K562 (cell line): Measurements from ENCODE around the gene CDCA5. TPM values are rescaled to one million over a fixed set of nuclear protein-coding genes. Genes with fewer than 3 reads are reported as not detected.
A peak's percentile ranks its signal among the peaks of the same experiment; 100 is the strongest.

Experiments used
- CAMTA2 ChIP-seq: fragments of 250-450 bp; sonication (Bioruptor Pico); conservative IDR thresholded peaks from 2 replicates; pipeline ENCODE4 v1.5.1; 2022
- CCAR2 ChIP-seq: fragments of 200-400 bp; formaldehyde crosslinking; IDR thresholded peaks from 2 replicates; pipeline ENCODE4 v1.6.1; 2017; ENCODE audit warnings: mild to moderate bottlenecking, low read depth, low read length
- GABPB1 ChIP-seq: sonication (generic); formaldehyde crosslinking; IDR thresholded peaks from 2 replicates; pipeline ENCODE4 v1.8.0; 2022; ENCODE audit warnings: mild to moderate bottlenecking, missing genetic modification reagents
- KAT7 ChIP-seq: sonication (generic); formaldehyde crosslinking; IDR thresholded peaks from 2 replicates; pipeline ENCODE4 v1.8.0; 2022; ENCODE audit warnings: missing genetic modification reagents, mild to moderate bottlenecking, borderline replicate concordance
- KDM5B ChIP-seq: fragments of 200-600 bp; sonication (generic); IDR thresholded peaks from 2 replicates; pipeline ENCODE4 v1.6.1; 2012; ENCODE audit warnings: low read depth, mild to moderate bottlenecking, moderate library complexity, low read length, control low read depth, inconsistent platforms; ENCODE audit not compliant: insufficient replicate concordance
- PCBP1 ChIP-seq: fragments of 200-400 bp; formaldehyde crosslinking; IDR thresholded peaks from 2 replicates; pipeline ENCODE4 v1.6.1; 2018; ENCODE audit warnings: mild to moderate bottlenecking, low read depth, low read length; ENCODE audit not compliant: poor library complexity, severe bottlenecking
- PHF20 ChIP-seq: fragments of 450-650 bp; IDR thresholded peaks from 2 replicates; pipeline ENCODE4 v1.6.1; 2018; ENCODE audit not compliant: partially characterized antibody
- PURB ChIP-seq: sonication (generic); formaldehyde crosslinking; IDR thresholded peaks from 2 replicates; pipeline ENCODE4 v1.9.0; 2021; ENCODE audit warnings: low read depth, mild to moderate bottlenecking, missing genetic modification reagents
- SRF ChIP-seq, 2 experiments: fragments of 250-450, 450-650 bp in 1 of 2; sonication (Bioruptor Pico) in 1 of 2; sonication (generic) in 1 of 2; formaldehyde crosslinking; IDR thresholded peaks; 2 replicates each; pipeline versions ENCODE4 v1.5.0 to v1.5.1; 2020 to 2022; ENCODE audit warnings: mild to moderate bottlenecking in 1 of 2, missing genetic modification reagents in 1 of 2
- U2AF1 ChIP-seq: fragments of 200-400 bp; formaldehyde crosslinking; optimal IDR thresholded peaks from 2 replicates; pipeline ENCODE3; 2017; ENCODE audit warnings: mild to moderate bottlenecking, low read depth, low read length, moderate library complexity
- XRCC3 ChIP-seq: fragments of 450-650 bp; IDR thresholded peaks from 2 replicates; pipeline ENCODE4 v1.6.1; 2017; ENCODE audit warnings: mild to moderate bottlenecking, moderate library complexity
- ZBTB26 ChIP-seq: fragments of 450-650 bp; formaldehyde crosslinking; IDR thresholded peaks from 2 replicates; pipeline ENCODE4 v1.4.0; 2022; ENCODE audit warnings: missing genetic modification characterization
- ZFP91 ChIP-seq: sonication (generic); formaldehyde crosslinking; IDR thresholded peaks from 2 replicates; pipeline ENCODE4 v1.8.0; 2022; ENCODE audit warnings: mild to moderate bottlenecking, missing genetic modification reagents
- ZNF239 ChIP-seq: fragments of 250-450 bp; sonication (Bioruptor Pico); IDR thresholded peaks from 2 replicates; pipeline ENCODE4 v1.4.0; 2020; ENCODE audit warnings: mild to moderate bottlenecking
- ZNF764 ChIP-seq: fragments of 250-450 bp; sonication (Bioruptor Pico); IDR thresholded peaks from 2 replicates; pipeline ENCODE4 v1.4.0; 2020; ENCODE audit warnings: low read depth, mild to moderate bottlenecking, moderate library complexity
- ZNF79 ChIP-seq: fragments of 250-450 bp; sonication (Bioruptor Pico); IDR thresholded peaks from 2 replicates; pipeline ENCODE4 v1.4.0; 2020; ENCODE audit warnings: low read depth, mild to moderate bottlenecking, moderate library complexity
- polyA plus RNA-seq, 8 experiments: library from polyadenylated mRNA; depleted of rRNA in 4 of 8; stranded (reverse) in 5 of 8; unstranded in 3 of 8; fragments of >200 nt; fragmentation: Nextera tagmentation in 2 of 8; fragmentation: Illumina TruSeq in 1 of 8; extraction: Ambion mirVana in 2 of 8; extraction: Trizol in 1 of 8; gene quantifications; 2 replicates each; pipeline versions ENCODE4 v1.2.1 to v1.2.3, GENCODE V29; 2011 to 2014; ENCODE audit warnings: inconsistent platforms in 1 of 8, missing spikeins in 1 of 8
- total RNA-seq, 7 experiments: library from RNA; depleted of rRNA in 6 of 7; stranded (reverse); fragments of >200 nt in 6 of 7; fragmentation: Illumina TruSeq in 2 of 7; extraction: Trizol in 2 of 7; gene quantifications; 2 replicates each; pipeline versions ENCODE4 v1.2.1 to v1.2.3, GENCODE V29; 2011 to 2021; ENCODE audit warnings: low replicate concordance in 1 of 7
- TF ChIP-seq, protein P1 (sequence below): fragments of 450-650 bp; IDR thresholded peaks from 2 replicates; pipeline ENCODE4 v1.6.1; 2016; ENCODE audit warnings: antibody characterized with exemption
- TF ChIP-seq, protein P2 (sequence below), 2 experiments: fragments of 450-650 bp in 1 of 2; sonication (generic) in 1 of 2; formaldehyde crosslinking in 1 of 2; IDR thresholded peaks in 1 of 2; conservative IDR thresholded peaks in 1 of 2; 2 replicates each; pipeline versions ENCODE4 v1.6.1 to v1.8.1; 2016 to 2023; ENCODE audit warnings: mild to moderate bottlenecking in 2 of 2, moderate library complexity in 2 of 2, inconsistent platforms in 1 of 2, missing genetic modification reagents in 1 of 2
- TF ChIP-seq, protein P3 (sequence below): sonication (generic); formaldehyde crosslinking; IDR thresholded peaks from 2 replicates; pipeline ENCODE4 v1.8.1; 2022; ENCODE audit warnings: missing genetic modification reagents

CDCA5 gene
- total and polyA plus RNA-seq, 9 of the 15 experiments (the other 6 are each of a cell fraction or from before 2014, with no cell fraction given), result 18.9 to 94.3 (median 64.6) TPM

- TF ChIP-seq PHF20 (no peak), PURB (CRISPR knock-in tag) (no peak), CCAR2 (no peak), ZNF79 (no peak), XRCC3 (no peak), ZNF239 (peak; percentile 90), CAMTA2 (CRISPR knock-in tag) (no peak), ZFP91 (CRISPR knock-in tag) (0 out of 2 replicates have a peak, but pooled peaks have one; percentile 15), PCBP1 (peak; percentile 66), SRF (CRISPR knock-in tag; IDR thresholded peaks at IDR 0.05) (0 out of 4 replicates have a peak, but pooled peaks of 1 of the 2 experiments have one; percentile 16), GABPB1 (peak; percentile 69), KAT7 (CRISPR knock-in tag) (peak; percentile 81; the same call in 1 of the 2 replicates), ZBTB26 (no peak), U2AF1 (peak; percentile 82), ZNF764 (no peak), KDM5B (peak; percentile 39)
- TF ChIP-seq, protein P1, sequence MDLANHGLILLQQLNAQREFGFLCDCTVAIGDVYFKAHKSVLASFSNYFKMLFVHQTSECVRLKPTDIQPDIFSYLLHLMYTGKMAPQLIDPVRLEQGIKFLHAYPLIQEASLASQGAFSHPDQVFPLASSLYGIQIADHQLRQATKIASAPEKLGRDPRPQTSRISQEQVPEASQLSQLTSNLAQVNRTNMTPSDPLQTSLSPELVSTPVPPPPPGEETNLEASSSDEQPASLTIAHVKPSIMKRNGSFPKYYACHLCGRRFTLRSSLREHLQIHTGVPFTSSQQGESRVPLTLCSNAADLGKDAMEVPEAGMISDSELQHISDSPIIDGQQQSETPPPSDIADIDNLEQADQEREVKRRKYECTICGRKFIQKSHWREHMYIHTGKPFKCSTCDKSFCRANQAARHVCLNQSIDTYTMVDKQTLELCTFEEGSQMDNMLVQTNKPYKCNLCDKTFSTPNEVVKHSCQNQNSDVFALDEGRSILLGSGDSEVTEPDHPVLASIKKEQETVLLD, result 0 out of 2 replicates have a peak, but pooled peaks have one; percentile 25
- TF ChIP-seq, protein P2, sequence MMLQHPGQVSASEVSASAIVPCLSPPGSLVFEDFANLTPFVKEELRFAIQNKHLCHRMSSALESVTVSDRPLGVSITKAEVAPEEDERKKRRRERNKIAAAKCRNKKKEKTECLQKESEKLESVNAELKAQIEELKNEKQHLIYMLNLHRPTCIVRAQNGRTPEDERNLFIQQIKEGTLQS (IDR thresholded peaks at IDR 0.05), result no peak
- TF ChIP-seq, protein P2 (CRISPR knock-in tag; conservative IDR thresholded peaks at IDR 0.05), result 0 out of 2 replicates have a peak, but pooled peaks have one; percentile 71
- TF ChIP-seq, protein P3, sequence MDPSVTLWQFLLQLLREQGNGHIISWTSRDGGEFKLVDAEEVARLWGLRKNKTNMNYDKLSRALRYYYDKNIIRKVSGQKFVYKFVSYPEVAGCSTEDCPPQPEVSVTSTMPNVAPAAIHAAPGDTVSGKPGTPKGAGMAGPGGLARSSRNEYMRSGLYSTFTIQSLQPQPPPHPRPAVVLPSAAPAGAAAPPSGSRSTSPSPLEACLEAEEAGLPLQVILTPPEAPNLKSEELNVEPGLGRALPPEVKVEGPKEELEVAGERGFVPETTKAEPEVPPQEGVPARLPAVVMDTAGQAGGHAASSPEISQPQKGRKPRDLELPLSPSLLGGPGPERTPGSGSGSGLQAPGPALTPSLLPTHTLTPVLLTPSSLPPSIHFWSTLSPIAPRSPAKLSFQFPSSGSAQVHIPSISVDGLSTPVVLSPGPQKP (CRISPR knock-in tag), result no peak
Measured at GRCh38 chr11:65112546-65113360, 28.9 kb upstream of the CDCA5 start (continued).
